Prostate gland (tissue), 2 donors: Measurements from ENCODE around the gene TEF.

Source experiments
- CTCF ChIP-seq, 4 experiments: fragments of 200-600 bp in 2 of 4; fragments of 450-650 bp in 2 of 4; sonication (generic) in 2 of 4; IDR thresholded peaks; 1 replicate in 3 of 4; 2 replicates in 1 of 4; pipeline ENCODE4 v1.5.1; 2016 to 2019; ENCODE audit warnings: antibody characterized with exemption in 4 of 4, mild to moderate bottlenecking in 2 of 4, moderate library complexity in 2 of 4
- POLR2A ChIP-seq: fragments of 450-650 bp; IDR thresholded peaks from one replicate; pipeline ENCODE4 v1.6.1; 2016; ENCODE audit warnings: antibody characterized with exemption, mild to moderate bottlenecking
- POLR2AphosphoS5 ChIP-seq: sonication (generic); formaldehyde crosslinking; IDR thresholded peaks from one replicate; pipeline ENCODE4 v1.6.1; 2017; ENCODE audit warnings: antibody characterized with exemption

- TF ChIP-seq CTCF (IDR thresholded peaks at IDR 0.05) (no peak), POLR2AphosphoS5 (no peak), POLR2A (no peak)
Measured at GRCh38 chr22:41334951-41335635, 46.6 kb upstream of the TEF start.
